Lower lobe of right lung (tissue), 2 donors: ENCODE data around the gene SUSD1. TPM values are rescaled to one million over a fixed set of nuclear protein-coding genes. Genes with fewer than 3 reads are reported as not detected.
A peak's percentile ranks its signal among the peaks of the same experiment; 100 is the strongest.

Experiments
- ATAC-seq, 2 donors: fragments of 200-7000 bp; cut with Tn5 transposase; one replicate each; pipeline ENCODE4 v1.9.1; 2020 to 2022; ENCODE audit warnings: mild to moderate bottlenecking in 2 of 2, moderate library complexity in 2 of 2
- DNase-seq: peaks from one replicate; pipeline ENCODE4 v3.0.0-alpha.2; 2020
- H3K27ac ChIP-seq: fragments of 200-600 bp; one replicate; pipeline ENCODE4 v1.8.0; 2022
- H3K27me3 ChIP-seq: fragments of 200-600 bp; one replicate; pipeline ENCODE4 v1.8.0; 2022; ENCODE audit warnings: low read depth
- H3K36me3 ChIP-seq: fragments of 200-600 bp; one replicate; pipeline ENCODE4 v1.8.0; 2022; ENCODE audit warnings: mild to moderate bottlenecking
- H3K4me1 ChIP-seq: fragments of 200-600 bp; one replicate; pipeline ENCODE4 v1.8.0; 2022
- H3K4me3 ChIP-seq: fragments of 200-600 bp; one replicate; pipeline ENCODE4 v1.8.0; 2022; ENCODE audit warnings: mild to moderate bottlenecking
- H3K9me3 ChIP-seq: fragments of 200-600 bp; one replicate; pipeline ENCODE4 v1.8.0; 2022
- CTCF ChIP-seq: fragments of 200-600 bp; IDR thresholded peaks from one replicate; pipeline ENCODE4 v1.8.0; 2022; ENCODE audit warnings: antibody characterized with exemption, mild to moderate bottlenecking
- intact Hi-C: fragments of 100-400 bp; cut with DNase I; formaldehyde crosslinking; loops from one replicate; pipeline ENCODE4 v1.11.0; 2022
- total RNA-seq: library from RNA; stranded (reverse); fragmentation: NEBNext Ultra II Directional; extraction: Animal tissue kit (Norgen Biotek cat#: 25700); gene quantifications from one replicate; pipeline ENCODE4 v1.2.1, GENCODE V29; 2021
- donor health status: DM: no; HTN: yes; CAD: no; lungs with severe emphysema.

Gene SUSD1
- total RNA-seq, 1 donor from 2014 or later, result 49.4 TPM

GRCh38 chr9:112041536-112042243, 133.4 kb downstream of the SUSD1 start:
- Histone ChIP-seq H3K27me3 (no peaks in the 10 kb centered on the region), H3K4me1 (peaks cover 9% of the 10 kb centered on the region), H3K4me3 (no peak overlapping the region), H3K9me3 (no peaks in the 10 kb centered on the region), H3K36me3 (peaks cover 6% of the 10 kb centered on the region), H3K27ac (no peak overlapping the region)
- ATAC-seq (peak; percentile 57 to 73), DNase-seq (no peak)
- intact Hi-C loops, result no loop called here
- TF ChIP-seq CTCF, result no peak

GRCh38 chr9:112041199-112041535, 133.9 kb downstream of the SUSD1 start:
- Histone ChIP-seq H3K9me3 (no peaks in the 10 kb centered on the region), H3K27me3 (no peaks in the 10 kb centered on the region), H3K4me3 (no peak overlapping the region), H3K4me1 (peaks cover 9% of the 10 kb centered on the region), H3K36me3 (peaks cover 6% of the 10 kb centered on the region), H3K27ac (no peak overlapping the region)
- TF ChIP-seq CTCF, result no peak
- intact Hi-C loops, result no loop called here
- DNase-seq (no peak), ATAC-seq (no peak)

GRCh38 chr9:112038017-112038408, 137.1 kb downstream of the SUSD1 start:
- no peak for ATAC-seq

GRCh38 chr9:112037281-112038016, 137.6 kb downstream of the SUSD1 start:
- Histone ChIP-seq H3K9me3 (no peaks in the 10 kb centered on the region), H3K4me3 (no peak overlapping the region), H3K4me1 (peaks cover 23% of the 10 kb centered on the region), H3K36me3 (peaks cover 6% of the 10 kb centered on the region), H3K27ac (no peak overlapping the region), H3K27me3 (no peaks in the 10 kb centered on the region)
- TF ChIP-seq CTCF, result no peak
- no peak for DNase-seq
- peak in 1 of 2 donors; percentile 50 for ATAC-seq
- intact Hi-C loops, result no loop called here

More at GRCh38 chr9:112038017-112038408, 137.1 kb downstream of the SUSD1 start:
- Histone ChIP-seq H3K27ac (no peak overlapping the region), H3K9me3 (no peaks in the 10 kb centered on the region), H3K4me1 (peaks cover 17% of the 10 kb centered on the region), H3K36me3 (peaks cover 6% of the 10 kb centered on the region), H3K4me3 (no peak overlapping the region), H3K27me3 (no peaks in the 10 kb centered on the region)
- intact Hi-C loops, result no loop called here
- TF ChIP-seq CTCF, result no peak
- DNase-seq, result no peak

GRCh38 chr9:112035166-112035826, 139.8 kb downstream of the SUSD1 start:
- no peak for DNase-seq
- peaks cover 34% of the 10 kb centered on the region for H3K4me1 ChIP-seq
- no peaks in the 10 kb centered on the region for H3K9me3 ChIP-seq
- no peaks in the 10 kb centered on the region for H3K27me3 ChIP-seq
- no peak for ATAC-seq
- TF ChIP-seq CTCF, result no peak
- no peaks in the 10 kb centered on the region for H3K36me3 ChIP-seq
- H3K4me3 ChIP-seq, result no peak overlapping the region
- no peak overlapping the region for H3K27ac ChIP-seq
- intact Hi-C loops, result no loop called here
